Nucleus accumbens (tissue), 56 donors: ENCODE measurements around the gene TMPRSS7.
"Not testable (repeated sequence)": the region's sequence is repeated elsewhere in the genome, so short reads cannot be mapped to it uniquely, and the experiment has no call there.

ENCODE experiments used
- DNase-seq, 56 donors: peaks; one replicate each; lab custom pipeline; 2025; lab: John Stamatoyannopoulos, UW

The TMPRSS7 gene

GRCh38 chr3:112011376-112011940 is 23.1 kb upstream of the TMPRSS7 start:
- no peak for DNase-seq

- DNase-seq = no peak
Observed at GRCh38 chr3:112012205-112012992, 22.1 kb upstream of the TMPRSS7 start.

GRCh38 chr3:112013058-112013783 is 21.3 kb upstream of the TMPRSS7 start:
- peak in 46 of 56 donors; percentile 6 to 74 (median 44) for DNase-seq

- no peak for DNase-seq
Observed at GRCh38 chr3:112013784-112014143, 20.8 kb upstream of the TMPRSS7 start.

- no peak for DNase-seq
Observed at GRCh38 chr3:112017091-112017490, 17.4 kb upstream of the TMPRSS7 start.

GRCh38 chr3:112018712-112019111 is 15.8 kb upstream of the TMPRSS7 start:
- DNase-seq = no peak

GRCh38 chr3:112019716-112020115 is 14.8 kb upstream of the TMPRSS7 start:
- DNase-seq = no peak

GRCh38 chr3:112020674-112021085 is 13.9 kb upstream of the TMPRSS7 start:
- DNase-seq = no peak

GRCh38 chr3:112027142-112027541 is 7.4 kb upstream of the TMPRSS7 start:
- no peak for DNase-seq

GRCh38 chr3:112027826-112028225 is 6.7 kb upstream of the TMPRSS7 start:
- DNase-seq = no peak

GRCh38 chr3:112030901-112031300 is 3.6 kb upstream of the TMPRSS7 start:
- no peak for DNase-seq

GRCh38 chr3:112032098-112032731 is 2.3 kb upstream of the TMPRSS7 start:
- DNase-seq = no peak

- DNase-seq = no peak
Observed at GRCh38 chr3:112035241-112035640, 705 bp downstream of the TMPRSS7 start.

- not testable (repeated sequence) for DNase-seq
Observed at GRCh38 chr3:112037194-112037593, 2.7 kb downstream of the TMPRSS7 start.

- DNase-seq = peak in 23 of 56 donors; percentile 0 to 59 (median 14)
Observed at GRCh38 chr3:112038863-112039262, 4.3 kb downstream of the TMPRSS7 start.

GRCh38 chr3:112041321-112041720 is 6.8 kb downstream of the TMPRSS7 start:
- DNase-seq = no peak

- no peak for DNase-seq
Observed at GRCh38 chr3:112042842-112043280, 8.3 kb downstream of the TMPRSS7 start.

GRCh38 chr3:112043621-112044201 is 9.2 kb downstream of the TMPRSS7 start:
- DNase-seq = peak in 40 of 56 donors; percentile 0 to 59 (median 17)

GRCh38 chr3:112046599-112046998 is 12.1 kb downstream of the TMPRSS7 start:
- no peak for DNase-seq

- DNase-seq = no peak
Observed at GRCh38 chr3:112047264-112047663, 12.7 kb downstream of the TMPRSS7 start.

- no peak for DNase-seq
Observed at GRCh38 chr3:112048911-112049310, 14.4 kb downstream of the TMPRSS7 start.
